HCT116 (cell line): ENCODE results near the gene CSNK1G2. TPM values are rescaled to one million over a fixed set of nuclear protein-coding genes. Genes with fewer than 3 reads are reported as not detected.

ENCODE experiments used
- ATAC-seq: fragments of 200-7000 bp; cut with Tn5 transposase; 2 replicates; pipeline ENCODE4 v1.9.1; 2020; ENCODE audit warnings: mild to moderate bottlenecking, moderate library complexity
- BruUV-seq: library from RNA; stranded (reverse); fragments of 400-500 nt; replicated peaks from 2 replicates; lab custom pipeline; 2021; lab: Mats Ljungman, UMichigan
- CTCF ChIA-PET: fragments of 300-600 bp; sonication (Branson Sonifier 250); formaldehyde crosslinking; loops from one replicate; lab custom pipeline; 2021; ENCODE audit warnings: antibody characterized with exemption; lab: Charles Lee
- POLR2A ChIA-PET: fragments of 300-600, 350-600 bp; sonication (Branson Sonifier 250); formaldehyde crosslinking; loops from one replicate; lab custom pipeline; 2021; ENCODE audit warnings: antibody characterized with exemption; lab: Charles Lee
- RAD21 ChIA-PET, 2 experiments: fragments of 300-600 bp; sonication (Branson Sonifier 250); formaldehyde crosslinking; loops; one replicate each; lab custom pipeline; 2023; ENCODE audit warnings: low total read pairs in 2 of 2; ENCODE audit not compliant: uncharacterized antibody in 2 of 2, unreplicated experiment in 2 of 2, low non-redundant PET in 1 of 2; lab: Charles Lee
- DNase-seq: peaks from one replicate; pipeline ENCODE4 v3.0.0-alpha.2; 2010; ENCODE audit warnings: low read depth, low spot score
- H2AFZ ChIP-seq: fragments of 200-600 bp; shearing (Covaris generic), sonication (generic); 2 replicates; pipeline ENCODE4 v1.6.1; 2017; ENCODE audit warnings: low read depth, mixed run types, mixed read lengths, antibody characterized with exemption, low read length; ENCODE audit not compliant: poor library complexity, severe bottlenecking
- H3K27ac ChIP-seq: 2 replicates; pipeline ENCODE4 v1.5.1; 2012; ENCODE audit warnings: low read depth, low read length
- H3K27me3 ChIP-seq: fragments of 200-600 bp; sonication (generic); 2 replicates; pipeline ENCODE4 v1.6.1; 2016; ENCODE audit warnings: mixed run types, low read length, mixed read lengths; ENCODE audit not compliant: insufficient read depth
- H3K36me3 ChIP-seq, 2 experiments: fragments of 200-500 bp in 1 of 2; fragments of 200-600 bp in 1 of 2; sonication (Bioruptor generic) in 1 of 2; sonication (generic) in 1 of 2; 2 replicates each; pipeline versions ENCODE4 v1.5.1 to v1.6.1; 2014 to 2016; ENCODE audit warnings: low read length in 2 of 2, inconsistent platforms in 1 of 2, mixed read lengths in 1 of 2, mixed run types in 1 of 2; ENCODE audit not compliant: insufficient read depth in 2 of 2, control insufficient read depth in 1 of 2
- H3K4me1 ChIP-seq, 2 experiments: fragments of 200-600 bp in 1 of 2; sonication (generic) in 1 of 2; 2 replicates each; pipeline versions ENCODE4 v1.5.1 to v1.6.1; 2012 to 2017; ENCODE audit warnings: low read length in 2 of 2, inconsistent platforms in 1 of 2, mild to moderate bottlenecking in 1 of 2, mixed read lengths in 1 of 2, mixed run types in 1 of 2, moderate library complexity in 1 of 2; ENCODE audit not compliant: insufficient read depth in 2 of 2, control insufficient read depth in 1 of 2
- H3K4me2 ChIP-seq: fragments of 200-600 bp; sonication (generic); 2 replicates; pipeline ENCODE4 v1.6.1; 2017; ENCODE audit warnings: mixed run types, low read length, mixed read lengths
- H3K4me3 ChIP-seq, 2 experiments: fragments of 200-600 bp in 1 of 2; sonication (generic) in 1 of 2; replicated peaks in 1 of 2; 2 replicates each; pipeline ENCODE4 v1.5.1; 2011 to 2016; ENCODE audit warnings: low read length in 2 of 2, control low read depth in 1 of 2, low read depth in 1 of 2, mild to moderate bottlenecking in 1 of 2, mixed read lengths in 1 of 2, mixed run types in 1 of 2
- H3K79me2 ChIP-seq: fragments of 200-600 bp; sonication (generic); 2 replicates; pipeline ENCODE4 v1.6.1; 2017; ENCODE audit warnings: mild to moderate bottlenecking, mixed run types, low read length, moderate library complexity, mixed read lengths; ENCODE audit not compliant: insufficient read depth
- H3K9ac ChIP-seq: fragments of 200-600 bp; sonication (generic); 2 replicates; pipeline ENCODE4 v1.6.1; 2016; ENCODE audit warnings: low read length, mixed read lengths
- H3K9me2 ChIP-seq: fragments of 200-600 bp; sonication (generic), shearing (Covaris generic); 2 replicates; pipeline ENCODE4 v1.6.1; 2017; ENCODE audit warnings: mixed run types, mild to moderate bottlenecking, moderate library complexity; ENCODE audit not compliant: insufficient read depth
- H3K9me3 ChIP-seq, 2 experiments: fragments of 200-500 bp in 1 of 2; fragments of 200-600 bp in 1 of 2; sonication (Bioruptor generic) in 1 of 2; sonication (generic) in 1 of 2; 2 replicates each; pipeline ENCODE4 v1.6.1; 2014 to 2017; ENCODE audit warnings: low read length in 2 of 2, mixed read lengths in 2 of 2, inconsistent platforms in 1 of 2, low read depth in 1 of 2, mild to moderate bottlenecking in 1 of 2, mixed run types in 1 of 2, moderate library complexity in 1 of 2; ENCODE audit not compliant: control insufficient read depth in 1 of 2, insufficient read depth in 1 of 2
- H4K20me1 ChIP-seq: fragments of 200-600 bp; sonication (generic), shearing (Covaris generic); 2 replicates; pipeline ENCODE4 v1.6.1; 2017; ENCODE audit warnings: mixed run types, mild to moderate bottlenecking, moderate library complexity; ENCODE audit not compliant: insufficient read depth
- ELF1 ChIP-seq: IDR thresholded peaks from 2 replicates; pipeline ENCODE4 v1.6.1; 2012; ENCODE audit warnings: low read depth, borderline replicate concordance
- EZH2 ChIP-seq: fragments of 200-600 bp; sonication (generic); IDR thresholded peaks from 2 replicates; pipeline ENCODE4 v1.6.1; 2017; ENCODE audit warnings: antibody characterized with exemption, mixed run types
- EZH2phosphoT487 ChIP-seq: fragments of 200-600 bp; IDR thresholded peaks from 2 replicates; pipeline ENCODE4 v1.6.1; 2018; ENCODE audit warnings: antibody characterized with exemption, borderline replicate concordance
- POLR2AphosphoS5 ChIP-seq: IDR thresholded peaks from 2 replicates; pipeline ENCODE4 v1.6.1; 2011; ENCODE audit warnings: mild to moderate bottlenecking, low read depth, low read length, moderate library complexity
- RAD21 ChIP-seq: IDR thresholded peaks from 2 replicates; pipeline ENCODE4 v1.6.1; 2012; ENCODE audit warnings: low read depth, mild to moderate bottlenecking
- SP1 ChIP-seq: IDR thresholded peaks from 2 replicates; pipeline ENCODE4 v1.6.1; 2012; ENCODE audit warnings: low read depth
- SRF ChIP-seq: IDR thresholded peaks from 2 replicates; pipeline ENCODE4 v1.6.1; 2012; ENCODE audit warnings: low read depth
- ZFX ChIP-seq: fragments of 450-650 bp; IDR thresholded peaks from 2 replicates; pipeline ENCODE4 v1.6.1; 2017
- intact Hi-C: fragments of 100-400 bp; cut with micrococcal nuclease; formaldehyde crosslinking; loops from 2 replicates; pipeline ENCODE4 v1.10.0; 2022
- total RNA-seq: library from RNA; stranded (reverse); gene quantifications from one replicate; pipeline ENCODE4 v1.2.1, GENCODE V29; 2021; ENCODE audit not compliant: unreplicated experiment
- TF ChIP-seq, protein P1 (sequence below): IDR thresholded peaks from 2 replicates; pipeline ENCODE4 v1.6.1; 2011; ENCODE audit warnings: mild to moderate bottlenecking, low read length, moderate library complexity; ENCODE audit not compliant: insufficient replicate concordance; ENCODE audit errors: extremely low read depth

CSNK1G2 gene
- total RNA-seq, 1 experiment from 2014 or later, result 97.9 TPM

DNA sequence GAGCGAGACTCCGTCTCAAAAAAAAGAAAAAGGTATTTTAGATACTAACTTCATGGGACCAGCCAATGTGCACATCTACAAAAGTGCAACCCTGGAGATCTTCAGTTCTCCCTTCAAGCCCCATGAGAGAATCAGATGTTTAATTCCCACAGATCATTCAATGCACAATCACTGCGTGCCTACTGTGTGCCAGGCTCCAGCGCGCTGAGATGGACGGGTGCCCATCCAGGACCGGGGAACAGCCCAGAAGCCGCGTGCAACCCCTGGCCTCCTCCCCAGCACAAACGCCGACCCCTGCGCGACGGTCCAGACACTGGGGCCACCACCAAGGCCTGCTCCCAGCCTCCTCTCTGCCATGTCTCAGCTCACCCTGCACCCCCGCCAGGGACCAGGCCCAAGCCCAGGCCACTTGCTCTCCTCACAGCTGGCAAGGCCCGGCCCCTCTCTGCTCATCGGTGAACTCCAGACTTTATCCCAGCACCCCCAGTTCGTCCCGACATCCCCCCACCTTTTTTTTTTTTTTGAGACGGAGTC, 69.2 kb downstream of the CSNK1G2 start:
- no peak overlapping the region for H3K4me2 ChIP-seq
- H3K27ac ChIP-seq, result no peak overlapping the region
- H3K4me3 ChIP-seq, result no peak overlapping the region
- intact Hi-C loops, result no loop called here
- H3K9me2 ChIP-seq, result no peaks in the 10 kb centered on the region
- H2AFZ ChIP-seq, result no peak overlapping the region
- H3K4me1 ChIP-seq, result peaks cover 0 to 10% of the 10 kb centered on the region in 2 experiments; a peak in 1 of 4 replicates
- RAD21 ChIA-PET, result no interaction called here
- H3K9ac ChIP-seq, result no peak overlapping the region
- TF ChIP-seq EZH2, result no peak
- no peak for TF ChIP-seq ZFX
- TF ChIP-seq POLR2AphosphoS5, result no peak
- no peak for TF ChIP-seq ELF1
- TF ChIP-seq SRF, result no peak
- no peak for TF ChIP-seq SP1
- TF ChIP-seq, protein P1, sequence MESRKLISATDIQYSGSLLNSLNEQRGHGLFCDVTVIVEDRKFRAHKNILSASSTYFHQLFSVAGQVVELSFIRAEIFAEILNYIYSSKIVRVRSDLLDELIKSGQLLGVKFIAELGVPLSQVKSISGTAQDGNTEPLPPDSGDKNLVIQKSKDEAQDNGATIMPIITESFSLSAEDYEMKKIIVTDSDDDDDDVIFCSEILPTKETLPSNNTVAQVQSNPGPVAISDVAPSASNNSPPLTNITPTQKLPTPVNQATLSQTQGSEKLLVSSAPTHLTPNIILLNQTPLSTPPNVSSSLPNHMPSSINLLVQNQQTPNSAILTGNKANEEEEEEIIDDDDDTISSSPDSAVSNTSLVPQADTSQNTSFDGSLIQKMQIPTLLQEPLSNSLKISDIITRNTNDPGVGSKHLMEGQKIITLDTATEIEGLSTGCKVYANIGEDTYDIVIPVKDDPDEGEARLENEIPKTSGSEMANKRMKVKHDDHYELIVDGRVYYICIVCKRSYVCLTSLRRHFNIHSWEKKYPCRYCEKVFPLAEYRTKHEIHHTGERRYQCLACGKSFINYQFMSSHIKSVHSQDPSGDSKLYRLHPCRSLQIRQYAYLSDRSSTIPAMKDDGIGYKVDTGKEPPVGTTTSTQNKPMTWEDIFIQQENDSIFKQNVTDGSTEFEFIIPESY, result no peak
- no peak for TF ChIP-seq EZH2phosphoT487
- no peak for TF ChIP-seq RAD21
- H3K79me2 ChIP-seq, result peaks cover 43% of the 10 kb centered on the region
- CTCF ChIA-PET, result no interaction called here
- POLR2A ChIA-PET, result no interaction called here
- no peaks in the 10 kb centered on the region; a peak in 1 of 4 replicates for H3K36me3 ChIP-seq
- no TSS peak for BruUV-seq
- DNase-seq (no peak), ATAC-seq (no peak)
- no peaks in the 10 kb centered on the region for H3K27me3 ChIP-seq
- no peaks in the 10 kb centered on the region for H4K20me1 ChIP-seq
- H3K9me3 ChIP-seq, result no peaks in the 10 kb centered on the region
